Loucy (cell line): ENCODE measurements around the gene RTL10.

Source experiments
- CTCF ChIP-seq: fragments of 200-600 bp; sonication (generic); conservative IDR thresholded peaks from 2 replicates; pipeline ENCODE4 v1.5.1; 2014; ENCODE audit warnings: mild to moderate bottlenecking, antibody characterized with exemption, low read length
- EZH2phosphoT487 ChIP-seq: fragments of 200-600 bp; IDR thresholded peaks from 2 replicates; pipeline ENCODE4 v1.6.1; 2018; ENCODE audit warnings: antibody characterized with exemption, mild to moderate bottlenecking, moderate library complexity, borderline replicate concordance

- TF ChIP-seq CTCF (no peak), EZH2phosphoT487 (no peak)
Measured at GRCh38 chr22:19888131-19888746, 33.6 kb upstream of the RTL10 start.
